ENCODE measurements around the gene KIF5B. TPM values are rescaled to one million over a fixed set of nuclear protein-coding genes. Genes with fewer than 3 reads are reported as not detected.
"Not testable (repeated sequence)": the region's sequence is repeated elsewhere in the genome, so short reads cannot be mapped to it uniquely, and the experiment has no call there.

Gene KIF5B
- total and polyA plus RNA-seq, 2 donors (not counting 1 experiment from before 2014, with no cell fraction given): 9.5 to 44.1 TPM

- no peaks in the 10 kb centered on the region for H3K79me2 ChIP-seq (ENCODE audit: control insufficient read depth, insufficient read depth, low read length)
- H3K27ac ChIP-seq (ENCODE audit: low read length in 2 of 2): no peak overlapping the region
- ChIA-PET POLR2A (no interaction called here), CTCF (no interaction called here)
- H3K4me3 ChIP-seq (ENCODE audit: control extremely low read depth in 1 of 5, extremely low read depth in 1 of 5, insufficient read depth in 1 of 5, low read depth in 2 of 5, low read length in 4 of 5): no peak overlapping the region
- intact Hi-C loops (cut with micrococcal nuclease): no loop called here
- TF ChIP-seq, protein P1, sequence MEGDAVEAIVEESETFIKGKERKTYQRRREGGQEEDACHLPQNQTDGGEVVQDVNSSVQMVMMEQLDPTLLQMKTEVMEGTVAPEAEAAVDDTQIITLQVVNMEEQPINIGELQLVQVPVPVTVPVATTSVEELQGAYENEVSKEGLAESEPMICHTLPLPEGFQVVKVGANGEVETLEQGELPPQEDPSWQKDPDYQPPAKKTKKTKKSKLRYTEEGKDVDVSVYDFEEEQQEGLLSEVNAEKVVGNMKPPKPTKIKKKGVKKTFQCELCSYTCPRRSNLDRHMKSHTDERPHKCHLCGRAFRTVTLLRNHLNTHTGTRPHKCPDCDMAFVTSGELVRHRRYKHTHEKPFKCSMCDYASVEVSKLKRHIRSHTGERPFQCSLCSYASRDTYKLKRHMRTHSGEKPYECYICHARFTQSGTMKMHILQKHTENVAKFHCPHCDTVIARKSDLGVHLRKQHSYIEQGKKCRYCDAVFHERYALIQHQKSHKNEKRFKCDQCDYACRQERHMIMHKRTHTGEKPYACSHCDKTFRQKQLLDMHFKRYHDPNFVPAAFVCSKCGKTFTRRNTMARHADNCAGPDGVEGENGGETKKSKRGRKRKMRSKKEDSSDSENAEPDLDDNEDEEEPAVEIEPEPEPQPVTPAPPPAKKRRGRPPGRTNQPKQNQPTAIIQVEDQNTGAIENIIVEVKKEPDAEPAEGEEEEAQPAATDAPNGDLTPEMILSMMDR (IDR thresholded peaks at IDR 0.05): no peak
- no peak for TF ChIP-seq EZH2 (IDR thresholded peaks at IDR 0.05; ENCODE audit: borderline replicate concordance, insufficient read depth, low read depth, low read length, poor library complexity, severe bottlenecking)
- H3K4me3 Mint-ChIP-seq: no peak overlapping the region
- no peaks in the 10 kb centered on the region for H4K20me1 ChIP-seq (ENCODE audit: control insufficient read depth, insufficient read depth, low read length, poor library complexity, severe bottlenecking)
- H3K9me3 Mint-ChIP-seq (ENCODE audit: insufficient read depth): no peaks in the 10 kb centered on the region
- no peaks in the 10 kb centered on the region for H3K36me3 ChIP-seq (replicated peaks in 1 of 2; ENCODE audit: control extremely low read depth in 1 of 2, control insufficient read depth in 1 of 2, extremely low read depth in 1 of 2, insufficient read depth in 2 of 2, low read length in 1 of 2)
- H3K27me3 Mint-ChIP-seq: peaks cover 15% of the 10 kb centered on the region
- DNase-seq (no peak), ATAC-seq (ENCODE audit: low read depth) (no peak)
- no peaks in the 10 kb centered on the region for H3K4me1 Mint-ChIP-seq
- H2AFZ ChIP-seq (ENCODE audit: insufficient read depth, low read depth, low read length, poor library complexity, severe bottlenecking): no peak overlapping the region
- no CpG with 5 or more reads among the region's 3 CpGs for WGBS (ENCODE audit: insufficient coverage)
- H3K9me3 ChIP-seq (ENCODE audit: control extremely low read depth in 1 of 3, control insufficient read depth in 2 of 3, insufficient read depth in 1 of 3, low read length in 2 of 3): no peaks in the 10 kb centered on the region
- no peak overlapping the region for H3K27ac Mint-ChIP-seq
- no peak overlapping the region for H3K4me2 ChIP-seq (replicated peaks; ENCODE audit: low read depth, low read length, poor library complexity, severe bottlenecking)
- no peaks in the 10 kb centered on the region for H3K4me1 ChIP-seq (ENCODE audit: control insufficient read depth in 2 of 2, insufficient read depth in 2 of 2, low read length in 2 of 2)
- H3K9ac ChIP-seq (ENCODE audit: low read length): no peak overlapping the region
- peaks cover 0 to 4% (median 0%) of the 10 kb centered on the region in 4 experiments for H3K27me3 ChIP-seq (replicated peaks in 1 of 4; ENCODE audit: control extremely low read depth in 1 of 4, control insufficient read depth in 3 of 4, insufficient read depth in 4 of 4, low read length in 3 of 4)
These were observed 48.0 kb upstream of the KIF5B start for GRCh38 chr10:32104181-32104580.

DNA sequence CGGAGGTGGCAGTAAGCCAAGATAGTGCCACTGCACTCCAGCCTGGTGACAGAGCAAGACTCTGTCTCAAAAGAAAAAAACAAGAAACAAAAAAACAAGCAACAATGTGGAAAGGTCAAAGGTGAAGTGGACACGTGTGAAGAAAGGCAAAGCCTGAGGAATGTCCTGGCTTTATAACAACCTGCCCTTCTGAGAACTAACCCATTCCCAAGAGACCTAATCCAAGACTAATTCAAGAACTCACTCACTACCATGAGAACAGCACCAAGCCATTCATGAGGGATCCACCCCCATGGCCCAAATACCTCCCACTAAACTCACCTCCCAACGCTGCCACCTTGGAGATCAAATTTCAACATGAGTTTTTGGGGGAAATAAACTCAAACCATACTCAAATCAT is 47.5 kb upstream of the KIF5B start:
- H3K4me3 Mint-ChIP-seq: no peak overlapping the region
- CTCF ChIA-PET: no interaction called here
- TF ChIP-seq, protein P1 (IDR thresholded peaks at IDR 0.05): no peak
- no peak for TF ChIP-seq EZH2 (IDR thresholded peaks at IDR 0.05; ENCODE audit: borderline replicate concordance, insufficient read depth, low read depth, low read length, poor library complexity, severe bottlenecking)
- Histone ChIP-seq H3K79me2 (ENCODE audit: control insufficient read depth, insufficient read depth, low read length) (no peaks in the 10 kb centered on the region), H3K27me3 (replicated peaks in 1 of 4; ENCODE audit: control extremely low read depth in 1 of 4, control insufficient read depth in 3 of 4, insufficient read depth in 4 of 4, low read length in 3 of 4) (peaks cover 0 to 4% (median 0%) of the 10 kb centered on the region in 4 experiments), H3K4me2 (replicated peaks; ENCODE audit: low read depth, low read length, poor library complexity, severe bottlenecking) (no peak overlapping the region), H4K20me1 (ENCODE audit: control insufficient read depth, insufficient read depth, low read length, poor library complexity, severe bottlenecking) (no peaks in the 10 kb centered on the region), H3K27ac (ENCODE audit: low read length in 2 of 2) (no peak overlapping the region), H3K4me1 (ENCODE audit: control insufficient read depth in 2 of 2, insufficient read depth in 2 of 2, low read length in 2 of 2) (no peaks in the 10 kb centered on the region), H2AFZ (ENCODE audit: insufficient read depth, low read depth, low read length, poor library complexity, severe bottlenecking) (no peak overlapping the region), H3K9me3 (ENCODE audit: control extremely low read depth in 1 of 3, control insufficient read depth in 2 of 3, insufficient read depth in 1 of 3, low read length in 2 of 3) (peaks cover 0 to under 1% (median 0%) of the 10 kb centered on the region in 3 donors), H3K36me3 (replicated peaks in 1 of 2; ENCODE audit: control extremely low read depth in 1 of 2, control insufficient read depth in 1 of 2, extremely low read depth in 1 of 2, insufficient read depth in 2 of 2, low read length in 1 of 2) (no peaks in the 10 kb centered on the region), H3K9ac (ENCODE audit: low read length) (no peak overlapping the region), H3K4me3 (ENCODE audit: control extremely low read depth in 1 of 5, extremely low read depth in 1 of 5, insufficient read depth in 1 of 5, low read depth in 2 of 5, low read length in 4 of 5) (no peak overlapping the region)
- no peak for ATAC-seq (ENCODE audit: low read depth)
- no peaks in the 10 kb centered on the region for H3K4me1 Mint-ChIP-seq
- intact Hi-C loops (cut with micrococcal nuclease): no loop called here
- no peak for DNase-seq
- WGBS (ENCODE audit: insufficient coverage): 100% methylated on average over 2 of the region's 3 CpGs
- POLR2A ChIA-PET: no interaction called here
- H3K27ac Mint-ChIP-seq: no peak overlapping the region
- peaks cover 15% of the 10 kb centered on the region for H3K27me3 Mint-ChIP-seq
- H3K9me3 Mint-ChIP-seq (ENCODE audit: insufficient read depth): no peaks in the 10 kb centered on the region

DNA sequence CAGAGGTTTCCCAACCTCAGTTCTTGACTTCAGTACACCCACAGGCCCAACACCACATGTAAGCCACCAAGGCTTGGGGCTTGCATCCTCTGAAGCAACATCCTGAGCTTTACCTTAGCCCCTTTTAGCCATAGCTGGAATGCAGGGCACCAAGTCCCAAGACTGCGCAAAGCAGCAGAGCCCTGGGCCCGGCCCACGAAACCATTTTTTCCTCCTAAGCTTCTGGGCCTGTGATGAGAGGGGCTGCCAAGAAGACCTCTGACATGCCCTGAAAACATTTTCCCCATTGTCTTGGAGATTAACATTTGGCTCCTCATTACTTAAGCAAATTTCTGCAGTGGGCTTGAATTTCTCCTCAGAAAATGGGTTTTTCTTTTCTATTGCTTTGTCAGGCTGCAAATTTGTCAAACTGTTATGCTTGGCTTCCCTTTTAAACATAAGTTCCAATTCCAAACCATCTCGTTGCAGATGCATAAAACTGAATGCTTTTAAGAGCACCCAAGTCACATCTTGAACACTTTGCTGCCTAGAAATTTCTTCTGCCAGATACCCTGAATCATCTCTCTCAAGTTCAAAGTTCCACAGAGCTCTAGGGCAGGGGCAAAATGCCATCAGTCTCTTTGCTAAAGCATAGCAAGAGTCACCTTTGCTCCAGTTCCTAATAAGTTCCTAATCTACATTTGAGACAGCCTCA is 42.5 kb upstream of the KIF5B start:
- intact Hi-C loops (cut with micrococcal nuclease); H2AFZ ChIP-seq (ENCODE audit: insufficient read depth, low read depth, low read length, poor library complexity, severe bottlenecking); H3K4me1 Mint-ChIP-seq: not testable (repeated sequence)

More for the DNA sequence above, 42.5 kb upstream of the KIF5B start:
- H3K4me3 Mint-ChIP-seq; H3K27ac ChIP-seq (ENCODE audit: low read length in 2 of 2); DNase-seq; H3K79me2 ChIP-seq (ENCODE audit: control insufficient read depth, insufficient read depth, low read length); H3K9me3 ChIP-seq (ENCODE audit: control extremely low read depth in 1 of 3, control insufficient read depth in 2 of 3, insufficient read depth in 1 of 3, low read length in 2 of 3); H3K9ac ChIP-seq (ENCODE audit: low read length); H3K27ac Mint-ChIP-seq; H3K9me3 Mint-ChIP-seq (ENCODE audit: insufficient read depth); CTCF ChIA-PET; ATAC-seq (ENCODE audit: low read depth); H3K4me1 ChIP-seq (ENCODE audit: control insufficient read depth in 2 of 2, insufficient read depth in 2 of 2, low read length in 2 of 2); H3K36me3 ChIP-seq (replicated peaks in 1 of 2; ENCODE audit: control extremely low read depth in 1 of 2, control insufficient read depth in 1 of 2, extremely low read depth in 1 of 2, insufficient read depth in 2 of 2, low read length in 1 of 2); H3K4me2 ChIP-seq (replicated peaks; ENCODE audit: low read depth, low read length, poor library complexity, severe bottlenecking); POLR2A ChIA-PET; H3K27me3 ChIP-seq (replicated peaks in 1 of 4; ENCODE audit: control extremely low read depth in 1 of 4, control insufficient read depth in 3 of 4, insufficient read depth in 4 of 4, low read length in 3 of 4); H3K4me3 ChIP-seq (ENCODE audit: control extremely low read depth in 1 of 5, extremely low read depth in 1 of 5, insufficient read depth in 1 of 5, low read depth in 2 of 5, low read length in 4 of 5); H4K20me1 ChIP-seq (ENCODE audit: control insufficient read depth, insufficient read depth, low read length, poor library complexity, severe bottlenecking): not testable (repeated sequence)
- peaks cover 16% of the 10 kb centered on the region for H3K27me3 Mint-ChIP-seq
- WGBS (ENCODE audit: insufficient coverage): 73% methylated on average over 4 of the region's 4 CpGs
